HepG2 (cell line): ENCODE measurements around the gene DESI2. TPM values are rescaled to one million over a fixed set of nuclear protein-coding genes. Genes with fewer than 3 reads are reported as not detected.

Experiments
- ATAC-seq: fragments of 200-7000 bp; cut with Tn5 transposase; 3 replicates; pipeline ENCODE4 v1.9.1; 2020; ENCODE audit warnings: mild to moderate bottlenecking, moderate library complexity
- BruUV-seq: library from RNA; stranded (reverse); fragments of 400-500 nt; replicated peaks from 2 replicates; lab custom pipeline; 2021; lab: Mats Ljungman, UMichigan
- CTCF ChIA-PET: fragments of 300-600 bp; formaldehyde crosslinking; extraction: SDS; loops from one replicate; lab custom pipeline; 2021; ENCODE audit warnings: low total read pairs, inconsistent platforms, low intra/inter-chr PET ratio; lab: Yijun Ruan, JAX
- POLR2A ChIA-PET: fragments of 350-600 bp; sonication (Branson Sonifier 250); formaldehyde crosslinking; loops from one replicate; lab custom pipeline; 2020; ENCODE audit warnings: antibody characterized with exemption, inconsistent platforms; lab: Yijun Ruan, JAX
- DNase-seq: peaks from one replicate; pipeline ENCODE4 v3.0.0-alpha.2; 2015; ENCODE audit warnings: low spot score
- FAIRE-seq: peaks from 3 replicates; lab custom pipeline; 2011; peaks lifted over from hg19 to GRCh38; lab: Jason Lieb, UNC
- H2AFZ ChIP-seq: one replicate; pipeline ENCODE4 v1.6.1; 2011; ENCODE audit warnings: low read length, inconsistent platforms
- H3K27ac ChIP-seq: fragments of 300-600 bp; 3 replicates; pipeline ENCODE4 v1.8.0; 2011; ENCODE audit warnings: mixed run types, mild to moderate bottlenecking, mixed read lengths, low read length, inconsistent platforms; ENCODE audit not compliant: insufficient read depth; ENCODE audit errors: extremely low read length
- H3K27me3 ChIP-seq, 2 experiments: fragments of 200-600 bp in 1 of 2; 2 replicates in 1 of 2; 3 replicates in 1 of 2; pipeline versions ENCODE4 v1.6.0 to v1.8.0; 2011; ENCODE audit warnings: low read length in 2 of 2, mild to moderate bottlenecking in 2 of 2, moderate library complexity in 2 of 2, inconsistent platforms in 1 of 2; ENCODE audit not compliant: insufficient read depth in 2 of 2, control insufficient read depth in 1 of 2
- H3K36me3 ChIP-seq, 2 experiments: fragments of 200-600 bp in 1 of 2; replicated peaks in 1 of 2; 2 replicates in 1 of 2; 3 replicates in 1 of 2; pipeline versions ENCODE4 v1.5.1 to v1.8.0; 2011; ENCODE audit warnings: low read length in 2 of 2, inconsistent platforms in 1 of 2; ENCODE audit not compliant: insufficient read depth in 2 of 2, control insufficient read depth in 1 of 2
- H3K4me1 ChIP-seq: 2 replicates; pipeline ENCODE4 v1.5.1; 2012; ENCODE audit warnings: low read length, inconsistent platforms; ENCODE audit not compliant: insufficient read depth
- H3K4me2 ChIP-seq: 2 replicates; pipeline ENCODE4 v1.6.0; 2011; ENCODE audit warnings: low read depth, low read length, inconsistent platforms
- H3K4me3 ChIP-seq, 3 experiments: fragments of 200-600 bp in 1 of 3; sonication (generic), shearing (Covaris generic) in 1 of 3; replicated peaks in 1 of 3; 2 replicates each; pipeline ENCODE4 v1.5.1; 2011 to 2016; ENCODE audit warnings: low read length in 3 of 3, inconsistent platforms in 2 of 3, low read depth in 2 of 3, mild to moderate bottlenecking in 2 of 3, control low read depth in 1 of 3, mixed read lengths in 1 of 3; ENCODE audit not compliant: insufficient read depth in 1 of 3
- H3K79me2 ChIP-seq: one replicate; pipeline ENCODE4 v1.6.1; 2011; ENCODE audit warnings: low read length, inconsistent platforms; ENCODE audit not compliant: insufficient read depth
- H3K9ac ChIP-seq: 2 replicates; pipeline ENCODE4 v1.6.0; 2011; ENCODE audit warnings: mild to moderate bottlenecking, low read depth, low read length, inconsistent platforms; ENCODE audit not compliant: insufficient read depth
- H3K9me3 ChIP-seq: 2 replicates; pipeline ENCODE4 v1.5.1; 2012; ENCODE audit warnings: mild to moderate bottlenecking, low read length
- H4K20me1 ChIP-seq: 2 replicates; pipeline ENCODE4 v1.6.0; 2011; ENCODE audit warnings: inconsistent platforms, mild to moderate bottlenecking, low read length, moderate library complexity; ENCODE audit not compliant: insufficient read depth
- WGBS: methylation state at CpG from one replicate; pipeline ENCODE4 v1.1.6; 2017; ENCODE audit warnings: low lambda C conversion rate; 5-methylcytosine and 5-hydroxymethylcytosine counted together
- in situ Hi-C: cut with HindIII; loops from 2 replicates; pipeline ENCODE4 v1.10.0; 2017; ENCODE audit warnings: low pct_unique_long_range_greater_than_20kb; ENCODE audit not compliant: extremely low pct_ligation_motif_present
- intact Hi-C: fragments of 100-400 bp; cut with micrococcal nuclease; formaldehyde crosslinking; loops from one replicate; pipeline ENCODE4 v1.10.0; 2022; ENCODE audit not compliant: unreplicated experiment
- polyA plus RNA-seq, 8 experiments: library from polyadenylated mRNA; depleted of rRNA in 3 of 8; stranded (reverse) in 7 of 8; unstranded in 1 of 8; fragments of >200 nt; fragmentation: Illumina TruSeq in 4 of 8; extraction: Trizol in 4 of 8; gene quantifications; 2 replicates each; pipeline versions ENCODE4 v1.2.1 to v1.2.3, GENCODE V29; 2011 to 2016; ENCODE audit warnings: low read depth in 4 of 8, missing spikeins in 1 of 8, mixed read lengths in 1 of 8; ENCODE audit not compliant: insufficient read depth in 1 of 8
- total RNA-seq, 5 experiments: library from RNA; depleted of rRNA; stranded (reverse); fragments of >200 nt; fragmentation: Illumina TruSeq; extraction: Trizol; gene quantifications; 2 replicates each; pipeline ENCODE4 v1.2.3, GENCODE V29; 2016; ENCODE audit warnings: low read depth in 1 of 5
- TF ChIP-seq, protein P1 (sequence below): IDR thresholded peaks from 2 replicates; pipeline ENCODE4 v1.6.1; 2016
- TF ChIP-seq, protein P2 (sequence below): sonication (generic); formaldehyde crosslinking; IDR thresholded peaks from 2 replicates; pipeline ENCODE4 v1.4.0; 2020; ENCODE audit warnings: missing genetic modification reagents
- TF ChIP-seq, protein P3 (sequence below): sonication (generic); formaldehyde crosslinking; IDR thresholded peaks from 2 replicates; pipeline ENCODE4 v1.4.0; 2020; ENCODE audit warnings: missing genetic modification reagents, borderline replicate concordance

Gene DESI2
- total and polyA plus RNA-seq, 2 of the 13 experiments (the other 11 are each of a cell fraction or from before 2014, with no cell fraction given): 23.1 to 42.2 TPM

DNA sequence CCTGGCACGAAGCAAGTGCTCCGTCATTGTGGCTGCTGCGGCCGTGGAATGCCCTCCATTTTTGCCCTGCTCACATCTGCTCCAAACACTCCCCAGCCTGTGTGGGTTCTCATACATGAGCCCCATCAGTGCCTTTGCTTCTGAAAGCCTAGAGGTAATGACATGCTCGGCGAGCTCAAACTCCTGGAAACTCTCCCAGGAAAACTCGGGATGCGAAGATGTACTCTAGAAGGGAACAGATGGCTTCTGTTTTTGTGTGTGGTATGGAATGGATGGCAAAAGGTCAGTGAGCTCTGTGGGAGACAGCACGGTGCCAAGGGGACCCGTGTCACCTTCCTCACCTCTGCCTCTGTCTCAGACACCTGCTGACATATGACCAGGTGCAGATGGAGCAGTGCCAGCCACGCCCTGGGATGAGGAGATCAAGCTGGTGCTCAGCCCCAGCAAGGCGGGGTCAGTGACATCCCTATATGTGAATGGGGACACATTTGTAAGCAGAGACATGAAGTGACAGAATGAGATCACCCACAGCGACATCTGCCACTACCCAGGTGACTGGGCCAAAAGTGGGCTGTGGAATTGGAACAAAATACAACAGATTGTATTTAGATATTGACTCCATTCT, 98.5 kb downstream of the DESI2 start:
- no peak overlapping the region for H3K4me2 ChIP-seq
- TF ChIP-seq, protein P1, sequence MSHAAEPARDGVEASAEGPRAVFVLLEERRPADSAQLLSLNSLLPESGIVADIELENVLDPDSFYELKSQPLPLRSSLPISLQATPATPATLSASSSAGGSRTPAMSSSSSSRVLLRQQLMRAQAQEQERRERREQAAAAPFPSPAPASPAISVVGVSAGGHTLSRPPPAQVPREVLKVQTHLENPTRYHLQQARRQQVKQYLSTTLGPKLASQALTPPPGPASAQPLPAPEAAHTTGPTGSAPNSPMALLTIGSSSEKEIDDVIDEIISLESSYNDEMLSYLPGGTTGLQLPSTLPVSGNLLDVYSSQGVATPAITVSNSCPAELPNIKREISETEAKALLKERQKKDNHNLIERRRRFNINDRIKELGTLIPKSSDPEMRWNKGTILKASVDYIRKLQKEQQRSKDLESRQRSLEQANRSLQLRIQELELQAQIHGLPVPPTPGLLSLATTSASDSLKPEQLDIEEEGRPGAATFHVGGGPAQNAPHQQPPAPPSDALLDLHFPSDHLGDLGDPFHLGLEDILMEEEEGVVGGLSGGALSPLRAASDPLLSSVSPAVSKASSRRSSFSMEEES: no peak
- TF ChIP-seq, protein P2, sequence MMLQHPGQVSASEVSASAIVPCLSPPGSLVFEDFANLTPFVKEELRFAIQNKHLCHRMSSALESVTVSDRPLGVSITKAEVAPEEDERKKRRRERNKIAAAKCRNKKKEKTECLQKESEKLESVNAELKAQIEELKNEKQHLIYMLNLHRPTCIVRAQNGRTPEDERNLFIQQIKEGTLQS (CRISPR knock-in tag): no peak
- TF ChIP-seq, protein P3, sequence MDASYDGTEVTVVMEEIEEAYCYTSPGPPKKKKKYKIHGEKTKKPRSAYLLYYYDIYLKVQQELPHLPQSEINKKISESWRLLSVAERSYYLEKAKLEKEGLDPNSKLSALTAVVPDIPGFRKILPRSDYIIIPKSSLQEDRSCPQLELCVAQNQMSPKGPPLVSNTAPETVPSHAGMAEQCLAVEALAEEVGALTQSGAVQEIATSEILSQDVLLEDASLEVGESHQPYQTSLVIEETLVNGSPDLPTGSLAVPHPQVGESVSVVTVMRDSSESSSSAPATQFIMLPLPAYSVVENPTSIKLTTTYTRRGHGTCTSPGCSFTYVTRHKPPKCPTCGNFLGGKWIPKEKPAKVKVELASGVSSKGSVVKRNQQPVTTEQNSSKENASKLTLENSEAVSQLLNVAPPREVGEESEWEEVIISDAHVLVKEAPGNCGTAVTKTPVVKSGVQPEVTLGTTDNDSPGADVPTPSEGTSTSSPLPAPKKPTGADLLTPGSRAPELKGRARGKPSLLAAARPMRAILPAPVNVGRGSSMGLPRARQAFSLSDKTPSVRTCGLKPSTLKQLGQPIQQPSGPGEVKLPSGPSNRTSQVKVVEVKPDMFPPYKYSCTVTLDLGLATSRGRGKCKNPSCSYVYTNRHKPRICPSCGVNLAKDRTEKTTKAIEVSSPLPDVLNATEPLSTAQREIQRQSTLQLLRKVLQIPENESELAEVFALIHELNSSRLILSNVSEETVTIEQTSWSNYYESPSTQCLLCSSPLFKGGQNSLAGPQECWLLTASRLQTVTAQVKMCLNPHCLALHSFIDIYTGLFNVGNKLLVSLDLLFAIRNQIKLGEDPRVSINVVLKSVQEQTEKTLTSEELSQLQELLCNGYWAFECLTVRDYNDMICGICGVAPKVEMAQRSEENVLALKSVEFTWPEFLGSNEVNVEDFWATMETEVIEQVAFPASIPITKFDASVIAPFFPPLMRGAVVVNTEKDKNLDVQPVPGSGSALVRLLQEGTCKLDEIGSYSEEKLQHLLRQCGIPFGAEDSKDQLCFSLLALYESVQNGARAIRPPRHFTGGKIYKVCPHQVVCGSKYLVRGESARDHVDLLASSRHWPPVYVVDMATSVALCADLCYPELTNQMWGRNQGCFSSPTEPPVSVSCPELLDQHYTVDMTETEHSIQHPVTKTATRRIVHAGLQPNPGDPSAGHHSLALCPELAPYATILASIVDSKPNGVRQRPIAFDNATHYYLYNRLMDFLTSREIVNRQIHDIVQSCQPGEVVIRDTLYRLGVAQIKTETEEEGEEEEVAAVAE (CRISPR knock-in tag): no peak
- TF ChIP-seq, all 625 proteins: peak for 0
- H3K27ac ChIP-seq: no peak overlapping the region
- DNase-seq (no peak), ATAC-seq (no peak), FAIRE-seq (no peak)
- H3K27me3 ChIP-seq: peaks cover 1 to 19% of the 10 kb centered on the region in 2 experiments; a peak in 2 of 5 replicates
- no peak overlapping the region for H3K9ac ChIP-seq
- POLR2A ChIA-PET: no interaction called here
- in situ Hi-C loops (no loop called here), intact Hi-C loops (no loop called here)
- no peaks in the 10 kb centered on the region for H3K36me3 ChIP-seq
- H3K9me3 ChIP-seq: no peaks in the 10 kb centered on the region
- H4K20me1 ChIP-seq: no peaks in the 10 kb centered on the region
- no TSS peak for BruUV-seq
- H3K4me3 ChIP-seq: no peak overlapping the region
- no peaks in the 10 kb centered on the region for H3K79me2 ChIP-seq
- WGBS: 70% methylated on average over 9 of the region's 13 CpGs
- H2AFZ ChIP-seq: no peak overlapping the region
- CTCF ChIA-PET: no interaction called here
- no peaks in the 10 kb centered on the region for H3K4me1 ChIP-seq
